Upper lobe of right lung (tissue), 1 donor: ENCODE measurements around the gene HHATL. TPM values are rescaled to one million over a fixed set of nuclear protein-coding genes. Genes with fewer than 3 reads are reported as not detected.

Experiments used
- ATAC-seq: fragments of 200-7000 bp; cut with Tn5 transposase; one replicate; pipeline ENCODE4 v1.9.1; 2020; ENCODE audit warnings: mild to moderate bottlenecking, moderate library complexity
- DNase-seq: peaks from one replicate; pipeline ENCODE4 v3.0.0-alpha.2; 2020
- H3K27ac ChIP-seq: fragments of 200-600 bp; one replicate; pipeline ENCODE4 v1.8.0; 2022
- H3K27me3 ChIP-seq: fragments of 200-600 bp; one replicate; pipeline ENCODE4 v1.8.0; 2022; ENCODE audit warnings: mild to moderate bottlenecking
- H3K36me3 ChIP-seq: fragments of 200-600 bp; one replicate; pipeline ENCODE4 v1.8.0; 2022
- H3K4me1 ChIP-seq: fragments of 200-600 bp; one replicate; pipeline ENCODE4 v1.8.0; 2022
- H3K4me3 ChIP-seq: fragments of 200-600 bp; one replicate; pipeline ENCODE4 v1.8.0; 2022; ENCODE audit warnings: mild to moderate bottlenecking
- H3K9me3 ChIP-seq: fragments of 200-600 bp; one replicate; pipeline ENCODE4 v1.8.0; 2022
- intact Hi-C: fragments of 100-400 bp; cut with DNase I; formaldehyde crosslinking; loops from one replicate; pipeline ENCODE4 v1.11.0; 2022
- total RNA-seq: library from RNA; stranded (reverse); fragmentation: NEBNext Ultra II Directional; extraction: Animal tissue kit (Norgen Biotek cat#: 25700); gene quantifications from one replicate; pipeline ENCODE4 v1.2.1, GENCODE V29; 2021
- TF ChIP-seq, protein P1 (sequence below): fragments of 200-600 bp; IDR thresholded peaks from one replicate; pipeline ENCODE4 v1.8.0; 2022; ENCODE audit warnings: antibody characterized with exemption
- donor health status: DM: no; HTN: yes; CAD: no; lungs with severe emphysema.

HHATL gene
- total RNA-seq, 1 donor from 2014 or later, result not detected

GRCh38 chr3:42660131-42660715, 42.4 kb downstream of the HHATL start:
- Histone ChIP-seq H3K27me3 (no peaks in the 10 kb centered on the region), H3K9me3 (no peaks in the 10 kb centered on the region), H3K4me3 (no peak overlapping the region), H3K4me1 (peaks cover 9% of the 10 kb centered on the region), H3K36me3 (peaks cover 9% of the 10 kb centered on the region), H3K27ac (no peak overlapping the region)
- intact Hi-C loops, result no loop called here
- TF ChIP-seq, protein P1, sequence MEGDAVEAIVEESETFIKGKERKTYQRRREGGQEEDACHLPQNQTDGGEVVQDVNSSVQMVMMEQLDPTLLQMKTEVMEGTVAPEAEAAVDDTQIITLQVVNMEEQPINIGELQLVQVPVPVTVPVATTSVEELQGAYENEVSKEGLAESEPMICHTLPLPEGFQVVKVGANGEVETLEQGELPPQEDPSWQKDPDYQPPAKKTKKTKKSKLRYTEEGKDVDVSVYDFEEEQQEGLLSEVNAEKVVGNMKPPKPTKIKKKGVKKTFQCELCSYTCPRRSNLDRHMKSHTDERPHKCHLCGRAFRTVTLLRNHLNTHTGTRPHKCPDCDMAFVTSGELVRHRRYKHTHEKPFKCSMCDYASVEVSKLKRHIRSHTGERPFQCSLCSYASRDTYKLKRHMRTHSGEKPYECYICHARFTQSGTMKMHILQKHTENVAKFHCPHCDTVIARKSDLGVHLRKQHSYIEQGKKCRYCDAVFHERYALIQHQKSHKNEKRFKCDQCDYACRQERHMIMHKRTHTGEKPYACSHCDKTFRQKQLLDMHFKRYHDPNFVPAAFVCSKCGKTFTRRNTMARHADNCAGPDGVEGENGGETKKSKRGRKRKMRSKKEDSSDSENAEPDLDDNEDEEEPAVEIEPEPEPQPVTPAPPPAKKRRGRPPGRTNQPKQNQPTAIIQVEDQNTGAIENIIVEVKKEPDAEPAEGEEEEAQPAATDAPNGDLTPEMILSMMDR, result no peak
- no peak for DNase-seq
- no peak for ATAC-seq

DNA sequence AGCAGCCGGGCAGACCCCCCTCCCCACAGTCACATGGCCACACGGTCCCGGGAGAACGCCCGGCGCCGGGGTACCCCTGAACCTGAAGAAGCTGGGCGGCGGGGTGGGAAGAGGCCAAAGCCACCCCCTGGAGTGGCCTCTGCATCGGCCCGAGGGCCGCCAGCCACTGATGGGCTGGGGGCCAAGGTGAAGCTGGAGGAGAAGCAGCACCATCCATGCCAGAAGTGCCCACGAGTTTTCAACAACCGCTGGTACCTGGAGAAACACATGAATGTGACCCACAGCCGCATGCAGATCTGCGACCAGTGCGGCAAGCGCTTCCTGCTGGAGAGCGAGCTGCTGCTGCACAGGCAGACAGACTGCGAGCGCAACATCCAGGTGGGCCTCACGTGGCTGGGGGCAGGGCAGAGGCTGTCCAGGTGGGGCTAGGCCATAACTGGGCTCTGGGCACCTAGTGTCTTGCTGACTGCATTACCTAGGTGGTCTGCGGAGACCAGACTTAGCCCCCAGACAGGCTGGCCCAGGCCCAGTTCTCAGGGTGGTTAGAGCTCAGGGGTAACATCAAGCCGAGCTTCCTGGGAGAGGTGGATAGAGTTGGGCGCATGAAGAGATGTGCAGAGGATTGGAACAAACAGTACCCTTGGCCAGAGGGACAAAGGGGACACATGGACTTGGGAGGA, 43.0 kb downstream of the HHATL start:
- intact Hi-C loops, result no loop called here
- no peaks in the 10 kb centered on the region for H3K9me3 ChIP-seq
- no peak for ATAC-seq
- H3K27me3 ChIP-seq, result no peaks in the 10 kb centered on the region
- TF ChIP-seq, protein P1, result no peak
- H3K4me1 ChIP-seq, result peaks cover 13% of the 10 kb centered on the region
- H3K27ac ChIP-seq, result no peak overlapping the region
- H3K36me3 ChIP-seq, result peaks cover 9% of the 10 kb centered on the region
- peak; percentile 64 for DNase-seq
- no peak overlapping the region for H3K4me3 ChIP-seq

DNA sequence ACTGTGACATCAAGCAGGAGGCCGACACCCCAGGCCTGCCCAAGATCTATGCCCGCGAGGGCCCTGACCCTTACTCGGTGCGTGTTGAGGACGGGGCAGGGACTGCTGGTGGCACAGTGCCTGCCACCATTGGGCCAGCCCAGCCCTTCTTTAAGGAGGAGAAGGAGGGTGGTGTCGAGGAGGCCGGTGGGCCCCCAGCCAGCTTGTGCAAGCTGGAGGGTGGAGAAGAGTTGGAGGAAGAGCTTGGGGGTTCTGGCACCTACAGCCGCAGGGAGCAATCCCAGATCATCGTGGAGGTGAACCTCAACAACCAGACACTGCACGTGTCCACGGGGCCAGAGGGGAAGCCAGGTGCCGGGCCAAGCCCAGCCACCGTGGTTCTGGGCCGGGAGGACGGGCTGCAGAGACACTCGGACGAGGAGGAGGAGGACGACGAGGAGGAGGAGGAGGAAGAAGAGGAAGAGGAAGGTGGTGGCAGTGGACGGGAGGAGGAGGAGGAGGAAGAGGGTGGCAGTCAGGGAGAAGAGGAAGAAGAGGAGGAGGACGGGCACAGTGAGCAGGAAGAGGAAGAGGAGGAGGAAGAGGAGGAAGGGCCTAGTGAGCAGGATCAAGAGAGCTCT, 43.7 kb downstream of the HHATL start:
- no peaks in the 10 kb centered on the region for H3K9me3 ChIP-seq
- no peak for ATAC-seq
- TF ChIP-seq, protein P1, result no peak
- no peak overlapping the region for H3K27ac ChIP-seq
- intact Hi-C loops, result no loop called here
- H3K4me1 ChIP-seq, result peaks cover 13% of the 10 kb centered on the region
- DNase-seq, result peak; percentile 64
- peaks cover 9% of the 10 kb centered on the region for H3K36me3 ChIP-seq
- H3K27me3 ChIP-seq, result no peaks in the 10 kb centered on the region
- H3K4me3 ChIP-seq, result no peak overlapping the region

DNA sequence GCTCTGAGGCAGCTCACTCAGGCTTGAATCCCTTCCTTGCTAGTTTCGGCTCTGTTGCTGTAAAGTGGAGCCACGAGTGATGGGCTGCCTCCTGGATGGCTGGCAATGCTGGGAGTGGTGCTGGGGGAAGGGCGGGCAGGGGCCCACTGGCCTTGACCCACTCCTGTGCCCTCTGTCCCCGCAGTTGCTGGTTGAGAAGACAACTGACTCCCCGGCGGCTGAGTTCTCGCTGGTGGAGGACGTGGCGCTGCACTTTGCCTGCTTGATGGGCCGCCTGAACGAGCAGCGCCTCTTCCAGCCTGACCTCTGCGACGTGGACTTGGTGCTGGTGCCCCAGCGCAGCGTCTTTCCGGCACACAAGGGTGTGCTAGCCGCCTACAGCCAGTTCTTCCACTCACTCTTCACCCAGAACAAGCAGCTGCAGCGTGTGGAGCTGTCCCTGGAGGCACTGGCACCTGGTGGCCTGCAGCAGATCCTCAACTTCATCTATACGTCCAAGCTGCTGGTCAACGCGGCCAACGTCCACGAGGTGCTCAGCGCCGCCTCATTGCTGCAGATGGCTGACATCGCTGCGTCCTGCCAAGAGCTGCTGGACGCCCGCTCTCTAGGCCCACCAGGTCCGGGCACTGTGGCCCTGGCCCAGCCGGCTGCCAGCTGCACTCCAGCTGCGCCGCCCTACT, 44.4 kb downstream of the HHATL start:
- peaks cover 9% of the 10 kb centered on the region for H3K36me3 ChIP-seq
- ATAC-seq, result no peak
- intact Hi-C loops, result no loop called here

GRCh38 chr3:42657675-42658074, 44.9 kb downstream of the HHATL start:
- Histone ChIP-seq H3K27me3 (no peaks in the 10 kb centered on the region), H3K27ac (no peak overlapping the region), H3K36me3 (peaks cover 9% of the 10 kb centered on the region), H3K9me3 (no peaks in the 10 kb centered on the region), H3K4me3 (no peak overlapping the region), H3K4me1 (peaks cover 22% of the 10 kb centered on the region)
- ATAC-seq, result no peak
- intact Hi-C loops, result no loop called here
- TF ChIP-seq, protein P1, result no peak
- no peak for DNase-seq

More for the DNA sequence above, 44.4 kb downstream of the HHATL start:
- H3K27ac ChIP-seq, result no peak overlapping the region
- no peaks in the 10 kb centered on the region for H3K9me3 ChIP-seq
- H3K4me3 ChIP-seq, result no peak overlapping the region
- TF ChIP-seq, protein P1, result no peak
- H3K27me3 ChIP-seq, result no peaks in the 10 kb centered on the region
- DNase-seq, result no peak
- peaks cover 17% of the 10 kb centered on the region for H3K4me1 ChIP-seq
